ENCODE data around the gene CAPRIN1. TPM values are rescaled to one million over a fixed set of nuclear protein-coding genes. Genes with fewer than 3 reads are reported as not detected.

CAPRIN1 gene
- total and polyA plus RNA-seq, 10 of the 15 experiments (the other 5 are each of a cell fraction or from before 2014, with no cell fraction given) = 50.4 to 228 (median 191) TPM

- no peak for TF ChIP-seq ZBTB40 (IDR thresholded peaks at IDR 0.05; ENCODE audit: borderline replicate concordance)
- no peak for TF ChIP-seq STAT1 (conservative IDR thresholded peaks at IDR 0.05)
Measured at GRCh38 chr11:34027516-34028408, 23.8 kb upstream of the CAPRIN1 start (continued).

GRCh38 chr11:34028425-34028824, 23.1 kb upstream of the CAPRIN1 start:
- ChIA-PET RAD21 (ENCODE audit: unreplicated experiment) (no interaction called here), CTCF (no interaction called here), SMC1A (ENCODE audit: uncharacterized antibody, unreplicated experiment) (interaction anchor here (1.2 to 1.6 kb wide), 2 partner anchors 19 to 338 kb away, joined by 3 read pairs; no protein-coding TSS in a partner anchor), POLR2A (interaction anchor here (0.6 kb wide), 1 partner anchor 395 kb away, joined by 5 read pairs; no protein-coding TSS in a partner anchor)
- Histone ChIP-seq H3K27me3 (replicated peaks in 1 of 2; ENCODE audit: control insufficient read depth in 2 of 2, insufficient read depth in 2 of 2, low read length in 1 of 2) (no peaks in the 10 kb centered on the region), H3K4me2 (ENCODE audit: control insufficient read depth, insufficient read depth) (no peak overlapping the region), H2AFZ (ENCODE audit: control insufficient read depth, low read depth, low read length) (no peak overlapping the region), H3K9ac (ENCODE audit: control insufficient read depth, insufficient read depth, low read length) (no peak overlapping the region), H3K36me3 (ENCODE audit: control insufficient read depth in 2 of 2, insufficient read depth in 2 of 2, low read length in 1 of 2) (no peaks in the 10 kb centered on the region), H3K9me3 (replicated peaks; ENCODE audit: control insufficient read depth, insufficient read depth, low read length) (no peaks in the 10 kb centered on the region), H3K4me3 (no peak overlapping the region), H3K4me1 (ENCODE audit: control insufficient read depth, insufficient read depth, low read length) (no peaks in the 10 kb centered on the region), H4K20me1 (ENCODE audit: control insufficient read depth, insufficient read depth) (no peaks in the 10 kb centered on the region), H3K79me2 (ENCODE audit: control insufficient read depth, insufficient read depth, low read length) (no peaks in the 10 kb centered on the region), H3K27ac (ENCODE audit: control insufficient read depth, insufficient read depth) (no peak overlapping the region)
- FAIRE-seq = no peak
- no TSS peak for BruUV-seq (replicated peaks)
- intact Hi-C loops (cut with micrococcal nuclease; ENCODE audit: unreplicated experiment) = no loop called here
- WGBS (ENCODE audit: insufficient coverage, insufficient replicate concordance, low lambda C conversion rate, missing lambda C conversion rate) = 6% methylated on average over 2 of the region's 2 CpGs
- ATAC-seq = no peak
- no peak for DNase-seq (ENCODE audit: low read depth, low spot score)
- in situ Hi-C loops (cut with MboI) = no loop called here
- TF ChIP-seq MLLT1 (IDR thresholded peaks at IDR 0.05) = no peak
- no peak for TF ChIP-seq MTA2 (IDR thresholded peaks at IDR 0.05; ENCODE audit: low read depth)
- TF ChIP-seq ZBTB33 (IDR thresholded peaks at IDR 0.05) = no peak
- no peak for TF ChIP-seq RAD21 (IDR thresholded peaks at IDR 0.05; ENCODE audit: insufficient read depth, low read depth, low read length)
- TF ChIP-seq REST (IDR thresholded peaks at IDR 0.05; ENCODE audit: low read depth, low read length) = no peak
- no peak for TF ChIP-seq MTA3 (IDR thresholded peaks at IDR 0.05; ENCODE audit: borderline replicate concordance, low read length)
- TF ChIP-seq CREM (IDR thresholded peaks at IDR 0.05; ENCODE audit: low read depth) = no peak
- TF ChIP-seq CBFB (IDR thresholded peaks at IDR 0.05; ENCODE audit: low read depth) = no peak

Measured in GM12878 (cell line).